ENCODE results near the gene DLG2.

- no peak for TF ChIP-seq CTCF (IDR thresholded peaks at IDR 0.05)
- TF ChIP-seq POLR2A (IDR thresholded peaks at IDR 0.05): no peak
These were observed 1591.5 kb downstream of the DLG2 start for GRCh38 chr11:84035645-84036044.
